Activated T-cell treated with anti-CD3 and anti-CD28 coated beads for 24 hours (primary cell): Measurements from ENCODE around the gene SNPH.
A peak's percentile ranks its signal among the peaks of the same experiment; 100 is the strongest.

Experiments used
- DNase-seq: peaks from one replicate; pipeline ENCODE4 v3.0.0-alpha.2; 2020; ENCODE audit warnings: low read depth

Gene SNPH

GRCh38 chr20:1306316-1307135 lies 40.4 kb downstream of the SNPH start:
- no peak for DNase-seq

- DNase-seq: no peak
These were observed 41.1 kb downstream of the SNPH start for GRCh38 chr20:1307171-1307570.

- no peak for DNase-seq
These were observed 41.5 kb downstream of the SNPH start for GRCh38 chr20:1307571-1307971.

GRCh38 chr20:1308067-1308701 lies 42.1 kb downstream of the SNPH start:
- no peak for DNase-seq

- no peak for DNase-seq
These were observed 42.6 kb downstream of the SNPH start for GRCh38 chr20:1308702-1309095.

GRCh38 chr20:1309439-1309847 lies 43.3 kb downstream of the SNPH start:
- no peak for DNase-seq

GRCh38 chr20:1310071-1310470 lies 44.0 kb downstream of the SNPH start:
- no peak for DNase-seq

GRCh38 chr20:1310506-1311190 lies 44.6 kb downstream of the SNPH start:
- DNase-seq: no peak

- no peak for DNase-seq
These were observed 46.2 kb downstream of the SNPH start for GRCh38 chr20:1312308-1312707.

- DNase-seq: no peak
These were observed 46.8 kb downstream of the SNPH start for GRCh38 chr20:1312904-1313235.

GRCh38 chr20:1313236-1313964 lies 47.3 kb downstream of the SNPH start:
- DNase-seq: peak; percentile 45

GRCh38 chr20:1315804-1316203 lies 49.7 kb downstream of the SNPH start:
- DNase-seq: no peak

- DNase-seq: no peak
These were observed 51.6 kb downstream of the SNPH start for GRCh38 chr20:1317545-1318255.

- no peak for DNase-seq
These were observed 53.0 kb downstream of the SNPH start for GRCh38 chr20:1319051-1319450.

GRCh38 chr20:1319462-1319861 lies 53.4 kb downstream of the SNPH start:
- DNase-seq: no peak

- no peak for DNase-seq
These were observed 53.9 kb downstream of the SNPH start for GRCh38 chr20:1320016-1320415.

- DNase-seq: no peak
These were observed 55.0 kb downstream of the SNPH start for GRCh38 chr20:1320902-1321653.

GRCh38 chr20:1321654-1321939 lies 55.5 kb downstream of the SNPH start:
- DNase-seq: no peak

- no peak for DNase-seq
These were observed 56.6 kb downstream of the SNPH start for GRCh38 chr20:1322511-1323245.

GRCh38 chr20:1323256-1323655 lies 57.2 kb downstream of the SNPH start:
- no peak for DNase-seq
